Endothelial cell of hepatic sinusoid (primary cell): ENCODE data around the gene TXNDC5.
"Not testable (repeated sequence)": the region's sequence is repeated elsewhere in the genome, so short reads cannot be mapped to it uniquely, and the experiment has no call there.

Experiments
- in situ Hi-C: cut with HindIII; loops from 2 replicates; pipeline ENCODE4 v1.10.0; 2017; ENCODE audit warnings: low sequenced_read_pairs

Gene TXNDC5

GRCh38 chr6:7914991-7915789 is 4.6 kb upstream of the TXNDC5 start:
- in situ Hi-C loops: no loop called here

- in situ Hi-C loops: no loop called here
These were observed 3.7 kb upstream of the TXNDC5 start for GRCh38 chr6:7914311-7914710.

- in situ Hi-C loops: no loop called here
These were observed 2.3 kb upstream of the TXNDC5 start for GRCh38 chr6:7912736-7913517.

DNA sequence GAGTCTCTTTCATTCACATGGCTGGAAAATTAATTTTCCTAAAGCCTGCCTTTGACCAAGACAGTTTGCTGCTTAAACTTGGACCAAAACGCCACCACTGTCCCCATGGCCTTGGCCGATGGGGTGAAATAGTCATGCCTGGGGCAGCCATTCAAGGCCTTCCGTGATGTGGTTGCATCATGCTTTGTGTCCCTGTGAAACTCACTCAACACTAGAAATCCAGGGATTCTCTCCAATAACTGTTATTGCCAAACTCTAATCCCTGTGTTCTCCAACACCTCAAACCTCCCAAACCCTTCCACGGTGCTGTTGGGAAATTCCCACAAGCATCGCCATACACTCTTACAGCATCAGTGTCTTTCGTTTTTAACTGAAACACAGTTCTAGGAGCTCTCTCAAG is 1.4 kb upstream of the TXNDC5 start:
- in situ Hi-C loops: no loop called here

DNA sequence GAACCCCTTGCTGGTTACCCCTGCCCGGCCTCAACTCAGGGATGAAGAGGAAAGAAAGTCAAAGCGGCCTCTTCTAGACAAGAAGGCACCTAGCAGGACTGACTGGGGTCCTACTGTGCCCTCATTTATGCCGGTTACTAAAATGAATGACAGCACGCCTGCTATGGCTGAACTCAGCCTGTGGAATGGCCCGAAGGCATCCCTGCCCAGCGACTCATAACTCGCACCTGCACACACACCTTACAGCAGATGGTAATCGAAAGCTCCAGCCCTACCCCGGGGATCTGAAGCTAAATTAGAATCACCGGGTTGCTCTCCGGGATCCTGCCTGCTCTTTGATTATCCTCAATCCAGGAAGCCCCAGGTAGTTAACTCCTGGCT is 747 bp upstream of the TXNDC5 start:
- in situ Hi-C loops: no loop called here

- in situ Hi-C loops: no loop called here
These were observed 312 bp downstream of the TXNDC5 start for GRCh38 chr6:7910298-7910653.

- in situ Hi-C loops: no loop called here
These were observed 988 bp downstream of the TXNDC5 start for GRCh38 chr6:7909323-7910276.

DNA sequence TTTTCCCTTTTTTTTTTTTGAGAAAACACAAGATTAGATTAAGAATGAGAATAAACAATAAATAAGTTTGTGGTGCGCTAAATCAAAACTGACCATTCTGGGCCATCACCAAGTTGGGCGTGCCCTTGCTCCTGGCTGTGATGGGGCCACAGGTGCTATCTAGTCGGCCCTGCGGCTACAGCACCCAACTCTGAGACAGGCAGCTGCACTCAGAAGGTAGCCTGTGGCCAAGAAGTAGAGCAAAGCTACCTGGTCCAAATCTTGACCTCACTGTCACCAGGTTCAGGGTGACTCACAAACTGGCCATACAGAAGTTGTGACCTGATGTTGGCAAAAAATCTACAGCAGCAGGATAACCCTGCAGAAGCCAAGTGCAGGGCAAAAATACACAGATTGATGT is 3.4 kb downstream of the TXNDC5 start:
- in situ Hi-C loops: no loop called here

- in situ Hi-C loops: no loop called here
These were observed 3.8 kb downstream of the TXNDC5 start for GRCh38 chr6:7906741-7907140.

- in situ Hi-C loops: no loop called here
These were observed 5.2 kb downstream of the TXNDC5 start for GRCh38 chr6:7905416-7905815.

DNA sequence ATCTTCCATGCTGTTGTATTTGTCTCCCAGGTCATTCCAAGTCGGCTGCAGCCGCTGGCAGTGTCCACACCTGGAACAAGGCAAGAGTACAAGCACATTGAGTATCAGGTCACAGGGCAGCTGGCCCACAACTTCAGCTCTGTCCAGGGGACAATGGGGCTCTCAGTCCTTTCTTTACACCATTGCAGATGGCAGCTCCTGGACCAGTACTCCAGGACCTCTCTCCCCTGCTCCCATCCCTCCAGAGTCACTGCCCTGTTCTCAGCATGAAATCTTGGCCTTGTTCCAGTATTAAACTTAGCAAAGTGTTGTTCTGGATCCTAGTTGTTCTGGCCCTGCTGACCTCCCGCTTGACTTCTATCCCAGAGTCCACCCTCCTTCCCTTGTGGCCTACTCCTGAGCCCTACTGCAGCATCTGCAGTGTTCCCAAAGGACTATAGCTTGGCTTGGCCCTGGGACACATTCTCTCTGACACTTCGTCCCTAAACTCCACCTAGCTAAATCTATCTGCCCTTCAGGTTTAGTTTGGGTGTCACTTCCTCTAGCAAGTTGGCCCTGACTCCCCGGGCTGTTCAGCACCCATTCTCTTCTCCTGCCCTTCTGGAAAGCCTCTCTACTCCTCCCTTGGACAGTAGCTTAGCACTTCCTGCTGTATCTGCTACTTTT is 5.8 kb downstream of the TXNDC5 start:
- in situ Hi-C loops: no loop called here

DNA sequence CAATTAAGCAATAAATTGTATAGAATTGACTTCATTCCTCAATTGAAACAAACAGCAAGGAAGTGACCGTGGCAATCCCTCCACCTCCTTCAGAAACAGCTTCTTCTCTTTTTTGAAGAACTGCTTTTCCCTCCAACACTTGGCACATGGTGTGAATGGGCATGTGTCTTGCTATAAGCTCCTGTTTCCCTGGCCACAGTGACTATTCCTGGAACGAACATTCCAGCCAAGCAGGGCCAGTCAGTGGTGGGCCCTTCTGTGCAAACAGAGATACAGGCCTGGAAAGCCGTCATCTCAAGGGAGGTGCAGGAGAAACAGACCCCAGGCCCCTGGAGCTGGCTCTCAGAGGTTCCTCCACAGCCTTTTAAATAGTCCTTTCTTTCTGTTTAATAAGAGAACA is 6.9 kb downstream of the TXNDC5 start:
- in situ Hi-C loops: no loop called here

- in situ Hi-C loops: no loop called here
These were observed 7.7 kb downstream of the TXNDC5 start for GRCh38 chr6:7902867-7903266.

DNA sequence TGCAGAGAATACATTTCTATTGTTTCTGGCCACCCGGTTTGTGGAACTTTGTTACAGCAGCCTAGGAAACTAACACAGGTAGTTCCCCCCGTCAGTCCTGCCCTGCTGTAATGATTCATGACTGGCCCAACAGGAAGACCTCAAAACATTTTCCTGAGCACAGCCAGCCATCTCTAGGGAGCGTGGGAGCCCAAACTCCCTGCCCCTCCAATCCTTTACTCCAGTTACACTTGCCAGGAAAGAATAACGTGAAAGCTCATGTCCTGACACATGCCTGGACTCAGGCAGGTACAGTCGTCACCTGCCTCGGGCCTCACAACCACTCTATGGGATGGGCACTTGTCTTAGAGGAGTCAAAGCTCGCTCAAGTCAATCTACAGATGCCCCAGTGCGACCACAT is 8.4 kb downstream of the TXNDC5 start:
- in situ Hi-C loops: no loop called here

DNA sequence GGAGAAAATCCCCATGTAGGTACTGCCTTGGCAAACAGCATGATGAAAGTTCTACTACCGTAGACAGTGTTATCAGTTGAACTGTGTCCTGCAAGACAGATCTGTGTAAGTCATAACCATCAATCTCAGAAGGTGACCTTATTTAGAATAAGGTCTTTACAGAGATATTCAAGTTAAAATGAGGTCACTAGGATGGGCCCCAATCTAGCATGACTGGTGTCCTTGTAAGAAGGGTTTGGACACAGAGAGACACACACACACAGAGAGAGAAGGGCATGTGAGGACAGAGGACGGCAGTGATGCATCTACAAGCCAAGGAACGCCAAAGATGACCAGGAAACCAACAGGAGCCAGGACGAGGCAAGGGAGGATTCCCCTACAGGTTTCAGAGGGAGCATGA is 8.8 kb downstream of the TXNDC5 start:
- in situ Hi-C loops: no loop called here

DNA sequence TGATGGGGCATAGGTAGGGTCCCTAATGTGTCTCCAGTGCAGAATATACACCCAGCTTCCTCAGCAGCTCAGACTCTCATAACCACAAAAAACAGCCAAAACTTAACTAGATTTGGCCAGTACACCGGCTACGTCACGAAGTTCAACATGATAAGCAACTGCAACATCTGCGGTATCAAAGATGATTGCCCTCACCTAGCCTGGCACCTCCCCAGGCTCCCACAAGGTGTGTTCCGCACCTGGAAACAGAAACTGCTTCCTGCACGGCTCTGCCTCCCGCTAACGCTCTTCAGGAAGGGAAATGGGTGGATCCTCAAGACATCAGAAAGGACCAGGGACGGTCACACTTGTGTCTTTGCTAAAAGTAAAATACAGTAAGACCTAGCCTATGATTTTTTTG is 9.5 kb downstream of the TXNDC5 start:
- in situ Hi-C loops: no loop called here

DNA sequence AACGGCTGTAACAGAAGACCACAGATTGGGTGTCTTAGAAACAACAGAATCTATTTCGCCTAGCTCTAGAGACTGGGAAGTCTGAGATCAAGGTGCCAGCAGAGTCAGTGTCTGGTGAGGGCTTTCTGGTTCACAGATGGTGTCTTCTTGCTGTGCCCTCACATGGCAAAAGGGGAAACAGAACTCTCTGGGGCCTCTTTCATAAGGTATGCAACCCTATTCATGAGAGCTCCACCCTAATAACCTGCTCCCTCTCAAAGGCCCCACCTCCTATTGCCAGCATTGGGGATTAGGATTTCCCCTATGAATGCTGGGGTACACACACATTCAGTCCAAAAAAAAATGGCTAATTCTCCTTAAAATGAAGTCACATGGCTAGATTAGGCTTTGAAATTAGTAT is 10.0 kb downstream of the TXNDC5 start:
- in situ Hi-C loops: no loop called here

DNA sequence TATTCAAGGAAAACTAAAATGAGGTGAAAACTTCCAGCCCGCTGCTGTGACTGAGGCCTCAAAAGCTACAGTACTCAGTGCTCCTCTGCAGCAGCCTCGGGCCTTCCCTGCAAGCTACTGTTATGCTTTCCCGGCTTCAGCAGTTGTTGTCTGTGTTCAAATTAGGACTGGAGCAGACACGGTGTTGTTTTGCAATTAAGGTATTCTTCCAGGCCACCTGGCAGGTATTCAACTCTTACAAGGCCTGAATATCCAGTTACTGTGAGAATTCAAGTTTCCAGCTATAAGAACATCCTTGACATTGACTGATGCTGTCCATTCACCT is 10.7 kb downstream of the TXNDC5 start:
- in situ Hi-C loops: no loop called here

- in situ Hi-C loops: no loop called here
These were observed 11.3 kb downstream of the TXNDC5 start for GRCh38 chr6:7899101-7899888.

- in situ Hi-C loops: not testable (repeated sequence)
These were observed 12.4 kb downstream of the TXNDC5 start for GRCh38 chr6:7898193-7898586.
